ENCODE measurements around the gene TRIP10. TPM values are rescaled to one million over a fixed set of nuclear protein-coding genes. Genes with fewer than 3 reads are reported as not detected.

TRIP10 gene
- polyA plus RNA-seq, 3 donors: 1.5 to 2.4 (median 1.9) TPM

- Mint-ChIP-seq H3K4me1 (peaks cover 9% of the 10 kb centered on the region), H3K4me3 (peak overlapping the region in 1 of 2 donors; percentile 59), H3K36me3 (no peaks in the 10 kb centered on the region), H3K9me3 (peaks cover 0 to 12% (median 0%) of the 10 kb centered on the region in 7 donors), H3K27me3 (ENCODE audit: low read depth in 3 of 3) (peaks cover 44 to 58% (median 46%) of the 10 kb centered on the region in 3 donors), H3K27ac (no peak overlapping the region)
- Histone ChIP-seq H3K4me3 (replicated peaks in 1 of 3; ENCODE audit: low read depth in 2 of 3, low read length in 3 of 3) (no peak overlapping the region), H2AFZ (ENCODE audit: insufficient read depth, low read depth, low read length, poor library complexity, severe bottlenecking) (no peak overlapping the region), H3K4me2 (replicated peaks; ENCODE audit: extremely low read depth, low read length, poor library complexity, severe bottlenecking) (no peak overlapping the region), H3K9me3 (replicated peaks in 1 of 2; ENCODE audit: control insufficient read depth in 1 of 2, insufficient read depth in 1 of 2, low read length in 2 of 2) (no peaks in the 10 kb centered on the region), H4K20me1 (ENCODE audit: insufficient read depth, low read length) (no peaks in the 10 kb centered on the region), H3K27ac (ENCODE audit: low read depth in 1 of 2, low read length in 2 of 2) (no peak overlapping the region), H3K9ac (ENCODE audit: insufficient read depth, low read length, poor library complexity, severe bottlenecking) (no peak overlapping the region), H3K27me3 (ENCODE audit: control insufficient read depth in 2 of 2, insufficient read depth in 2 of 2, low read length in 2 of 2) (peaks cover 3 to 28% of the 10 kb centered on the region in 2 donors), H3K36me3 (replicated peaks in 1 of 2; ENCODE audit: control insufficient read depth in 1 of 2, insufficient read depth in 2 of 2, low read length in 2 of 2) (no peaks in the 10 kb centered on the region), H3K79me2 (ENCODE audit: insufficient read depth, low read length) (no peaks in the 10 kb centered on the region), H3K4me1 (ENCODE audit: control insufficient read depth in 1 of 2, insufficient read depth in 2 of 2, low read length in 2 of 2) (no peaks in the 10 kb centered on the region)
- no peak for DNase-seq
- 44% methylated on average over 12 of the region's 14 CpGs for WGBS (ENCODE audit: insufficient coverage)
- intact Hi-C loops (cut with micrococcal nuclease): loop anchor here in 1 of 2 donors (10.0 kb wide), 1 partner anchor 65 kb away; no protein-coding TSS in a partner anchor
- TF ChIP-seq CTCF (IDR thresholded peaks at IDR 0.05): no peak
These were observed 29.9 kb upstream of the TRIP10 start for GRCh38 chr19:6709549-6709948.

- peaks cover 3 to 30% of the 10 kb centered on the region in 2 donors for H3K27me3 ChIP-seq (ENCODE audit: control insufficient read depth in 2 of 2, insufficient read depth in 2 of 2, low read length in 2 of 2)
- no peaks in the 10 kb centered on the region for H4K20me1 ChIP-seq (ENCODE audit: insufficient read depth, low read length)
- peak; percentile 49 for TF ChIP-seq CTCF (IDR thresholded peaks at IDR 0.05)
- H3K4me2 ChIP-seq (replicated peaks; ENCODE audit: extremely low read depth, low read length, poor library complexity, severe bottlenecking): no peak overlapping the region
- no peak overlapping the region for H3K9ac ChIP-seq (ENCODE audit: insufficient read depth, low read length, poor library complexity, severe bottlenecking)
- H2AFZ ChIP-seq (ENCODE audit: insufficient read depth, low read depth, low read length, poor library complexity, severe bottlenecking): no peak overlapping the region
- H3K9me3 ChIP-seq (replicated peaks in 1 of 2; ENCODE audit: control insufficient read depth in 1 of 2, insufficient read depth in 1 of 2, low read length in 2 of 2): no peaks in the 10 kb centered on the region
- peak; percentile 31 to 50 (median 45) for DNase-seq
- H3K79me2 ChIP-seq (ENCODE audit: insufficient read depth, low read length): no peaks in the 10 kb centered on the region
- H3K36me3 Mint-ChIP-seq: no peaks in the 10 kb centered on the region
- no peak overlapping the region for H3K4me3 ChIP-seq (replicated peaks in 1 of 3; ENCODE audit: low read depth in 2 of 3, low read length in 3 of 3)
- H3K9me3 Mint-ChIP-seq: peaks cover 0 to 12% (median 0%) of the 10 kb centered on the region in 7 donors
- intact Hi-C loops (cut with micrococcal nuclease): loop anchor here in 1 of 2 donors (5.0 kb wide), 1 partner anchor 78 kb away; no protein-coding TSS in a partner anchor
- peak overlapping the region in 1 of 2 donors; percentile 75 for H3K4me3 Mint-ChIP-seq
- peaks cover 9% of the 10 kb centered on the region for H3K4me1 Mint-ChIP-seq
- 15% methylated on average over 29 of the region's 30 CpGs for WGBS (ENCODE audit: insufficient coverage)
- peak overlapping the region in 1 of 7 donors; percentile 30 for H3K27ac Mint-ChIP-seq
- H3K27me3 Mint-ChIP-seq (ENCODE audit: low read depth in 3 of 3): peaks cover 43 to 55% (median 44%) of the 10 kb centered on the region in 3 donors
- no peaks in the 10 kb centered on the region for H3K4me1 ChIP-seq (ENCODE audit: control insufficient read depth in 1 of 2, insufficient read depth in 2 of 2, low read length in 2 of 2)
- no peak overlapping the region for H3K27ac ChIP-seq (ENCODE audit: low read depth in 1 of 2, low read length in 2 of 2)
- no peaks in the 10 kb centered on the region for H3K36me3 ChIP-seq (replicated peaks in 1 of 2; ENCODE audit: control insufficient read depth in 1 of 2, insufficient read depth in 2 of 2, low read length in 2 of 2)
These were observed 29.0 kb upstream of the TRIP10 start for GRCh38 chr19:6710273-6711077.
